Mesenchymal stem cell (in vitro differentiated cells and primary cell): ENCODE data around the gene RRM2.

Experiments used
- DNase-seq: peaks from one replicate; pipeline ENCODE4 v3.0.0-alpha.2; 2013
- H2AFZ ChIP-seq: one replicate; pipeline ENCODE4 v1.6.1; 2013; ENCODE audit warnings: low read depth, mild to moderate bottlenecking, control low read depth, inconsistent platforms, low read length, moderate library complexity
- H2AK5ac ChIP-seq: 2 replicates; pipeline ENCODE4 v1.6.1; 2013; ENCODE audit warnings: low read length, moderate library complexity, mild to moderate bottlenecking, inconsistent platforms; ENCODE audit not compliant: severe bottlenecking
- H2BK120ac ChIP-seq: one replicate; pipeline ENCODE4 v1.6.1; 2013; ENCODE audit warnings: low read depth, mild to moderate bottlenecking, inconsistent platforms, low read length, moderate library complexity
- H2BK12ac ChIP-seq, 2 experiments: one replicate each; pipeline ENCODE4 v1.6.1; 2013; ENCODE audit warnings: inconsistent platforms in 2 of 2, low read length in 2 of 2, mild to moderate bottlenecking in 2 of 2, moderate library complexity in 2 of 2, control low read depth in 1 of 2
- H2BK15ac ChIP-seq: one replicate; pipeline ENCODE4 v1.6.1; 2013; ENCODE audit warnings: mild to moderate bottlenecking, low read depth, inconsistent platforms; ENCODE audit not compliant: poor library complexity, severe bottlenecking
- H2BK5ac ChIP-seq: 2 replicates; pipeline ENCODE4 v1.6.1; 2013; ENCODE audit warnings: low read depth, mild to moderate bottlenecking, low read length, control low read depth, inconsistent platforms; ENCODE audit not compliant: poor library complexity, severe bottlenecking
- H3K14ac ChIP-seq, 2 experiments: one replicate each; pipeline ENCODE4 v1.6.1; 2013; ENCODE audit warnings: inconsistent platforms in 2 of 2, low read length in 2 of 2, control low read depth in 1 of 2, mild to moderate bottlenecking in 1 of 2, moderate library complexity in 1 of 2
- H3K18ac ChIP-seq, 2 experiments: one replicate each; pipeline ENCODE4 v1.6.1; 2013; ENCODE audit warnings: inconsistent platforms in 2 of 2, low read length in 2 of 2, control low read depth in 1 of 2, low read depth in 1 of 2, mild to moderate bottlenecking in 1 of 2
- H3K23ac ChIP-seq, 2 experiments: one replicate each; pipeline ENCODE4 v1.6.1; 2013; ENCODE audit warnings: inconsistent platforms in 2 of 2, low read length in 2 of 2, mild to moderate bottlenecking in 2 of 2, moderate library complexity in 2 of 2, control low read depth in 1 of 2
- H3K27ac ChIP-seq: 2 replicates; pipeline ENCODE4 v1.5.1; 2013; ENCODE audit warnings: mild to moderate bottlenecking, moderate library complexity, low read length, control low read depth, inconsistent platforms; ENCODE audit not compliant: poor library complexity, severe bottlenecking
- H3K27me3 ChIP-seq, 2 experiments: 2 replicates each; pipeline versions ENCODE4 v1.6.1 to v1.7.0; 2013; ENCODE audit warnings: low read length in 2 of 2, mild to moderate bottlenecking in 2 of 2, moderate library complexity in 2 of 2, control low read depth in 1 of 2, inconsistent platforms in 1 of 2; ENCODE audit not compliant: control insufficient read depth in 1 of 2, insufficient read depth in 1 of 2
- H3K36me3 ChIP-seq, 2 experiments: 2 replicates each; pipeline versions ENCODE4 v1.6.1 to v1.7.0; 2013; ENCODE audit warnings: low read length in 2 of 2, control low read depth in 1 of 2, inconsistent platforms in 1 of 2, low read depth in 1 of 2, mild to moderate bottlenecking in 1 of 2; ENCODE audit not compliant: insufficient read depth in 2 of 2, control insufficient read depth in 1 of 2
- H3K4ac ChIP-seq, 2 experiments: one replicate each; pipeline ENCODE4 v1.6.1; 2013; ENCODE audit warnings: inconsistent platforms in 2 of 2, low read length in 2 of 2, mild to moderate bottlenecking in 2 of 2, moderate library complexity in 2 of 2, control low read depth in 1 of 2, low read depth in 1 of 2
- H3K4me1 ChIP-seq: 2 replicates; pipeline ENCODE4 v1.6.1; 2013; ENCODE audit warnings: low read depth, low read length, control low read depth; ENCODE audit not compliant: control insufficient read depth, insufficient read depth
- H3K4me2 ChIP-seq: 2 replicates; pipeline ENCODE4 v1.6.1; 2013; ENCODE audit warnings: low read length, mild to moderate bottlenecking, inconsistent platforms; ENCODE audit not compliant: poor library complexity, severe bottlenecking
- H3K4me3 ChIP-seq, 2 experiments: 2 replicates each; pipeline versions ENCODE4 v1.5.1 to v1.7.0; 2013; ENCODE audit warnings: low read length in 2 of 2, mild to moderate bottlenecking in 2 of 2, control low read depth in 1 of 2, low read depth in 1 of 2; ENCODE audit not compliant: insufficient read depth in 1 of 2
- H3K79me1 ChIP-seq: replicated peaks from 2 replicates; pipeline ENCODE4 v1.6.1; 2013; ENCODE audit warnings: mild to moderate bottlenecking, control low read depth, low read length, inconsistent platforms; ENCODE audit not compliant: poor library complexity, severe bottlenecking
- H3K9ac ChIP-seq: 2 replicates; pipeline ENCODE4 v1.7.0; 2013; ENCODE audit warnings: mild to moderate bottlenecking, low read length, moderate library complexity
- H3K9me3 ChIP-seq: 2 replicates; pipeline ENCODE4 v1.7.0; 2013; ENCODE audit warnings: mild to moderate bottlenecking, low read length; ENCODE audit not compliant: control insufficient read depth
- H4K8ac ChIP-seq: one replicate; pipeline ENCODE4 v1.6.1; 2013; ENCODE audit warnings: inconsistent platforms, mild to moderate bottlenecking, low read length, moderate library complexity
- H4K91ac ChIP-seq: one replicate; pipeline ENCODE4 v1.6.1; 2013; ENCODE audit warnings: mild to moderate bottlenecking, low read length, inconsistent platforms
- WGBS: methylation state at CpG from one replicate; pipeline ENCODE4 v1.1.7; 2013; ENCODE audit warnings: mixed read lengths; 5-methylcytosine and 5-hydroxymethylcytosine counted together

Gene RRM2

DNA sequence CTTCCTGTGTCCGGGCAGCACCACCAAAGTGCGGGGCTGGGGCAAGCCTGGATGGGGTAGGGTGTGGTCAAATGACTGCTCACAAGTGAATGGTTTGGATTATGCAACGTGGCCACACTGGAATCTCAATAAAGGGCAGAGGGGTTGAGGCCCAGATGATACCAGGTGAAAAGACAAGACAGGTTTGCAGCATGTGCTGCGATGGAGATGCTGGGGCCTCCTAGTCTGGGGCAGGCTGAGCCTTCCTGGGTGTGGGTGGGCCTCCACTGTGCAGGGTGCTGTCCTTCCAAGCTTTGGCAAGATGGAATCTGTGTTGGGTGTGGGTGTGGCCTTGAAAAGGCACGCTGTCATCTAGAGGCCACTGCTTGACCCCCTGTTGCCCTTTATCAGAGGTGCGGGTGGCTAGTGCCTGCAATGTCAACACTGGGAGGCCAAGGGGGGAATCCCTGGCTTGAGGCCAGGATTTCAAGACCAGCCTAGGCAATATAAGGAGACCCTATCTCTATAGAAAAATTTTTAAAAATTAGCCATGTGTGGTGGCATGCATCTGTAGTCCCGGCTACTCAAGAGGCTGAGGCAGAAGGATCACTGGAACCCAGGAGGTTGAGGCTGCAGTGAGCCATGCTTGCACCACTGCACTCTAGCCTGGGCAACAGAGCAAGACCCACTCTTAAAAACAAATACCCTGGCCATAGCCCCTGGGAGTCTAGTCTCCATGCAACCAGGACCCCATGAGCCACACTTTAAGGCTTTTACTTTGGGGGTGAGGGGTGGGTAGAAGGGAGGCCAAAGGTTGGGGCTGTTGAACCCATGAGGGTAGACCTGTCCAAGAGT lies 13.8 kb downstream of the RRM2 start:
- Histone ChIP-seq H3K18ac (no peak overlapping the region), H4K8ac (no peak overlapping the region), H3K4me1 (peaks cover 12% of the 10 kb centered on the region), H2BK5ac (no peak overlapping the region), H3K4me3 (no peak overlapping the region), H3K23ac (no peak overlapping the region), H2BK12ac (no peak overlapping the region), H4K91ac (no peak overlapping the region), H3K4ac (no peak overlapping the region), H3K27me3 (no peaks in the 10 kb centered on the region), H3K27ac (no peak overlapping the region), H3K4me2 (no peak overlapping the region), H3K14ac (no peak overlapping the region), H2BK15ac (no peak overlapping the region), H3K9me3 (no peaks in the 10 kb centered on the region), H3K36me3 (no peaks in the 10 kb centered on the region), H2BK120ac (no peak overlapping the region), H2AFZ (no peak overlapping the region), H2AK5ac (no peak overlapping the region), H3K79me1 (peaks cover 2% of the 10 kb centered on the region), H3K9ac (no peak overlapping the region)
- DNase-seq, result no peak
- 69% methylated on average over 7 of the region's 7 CpGs for WGBS

DNA sequence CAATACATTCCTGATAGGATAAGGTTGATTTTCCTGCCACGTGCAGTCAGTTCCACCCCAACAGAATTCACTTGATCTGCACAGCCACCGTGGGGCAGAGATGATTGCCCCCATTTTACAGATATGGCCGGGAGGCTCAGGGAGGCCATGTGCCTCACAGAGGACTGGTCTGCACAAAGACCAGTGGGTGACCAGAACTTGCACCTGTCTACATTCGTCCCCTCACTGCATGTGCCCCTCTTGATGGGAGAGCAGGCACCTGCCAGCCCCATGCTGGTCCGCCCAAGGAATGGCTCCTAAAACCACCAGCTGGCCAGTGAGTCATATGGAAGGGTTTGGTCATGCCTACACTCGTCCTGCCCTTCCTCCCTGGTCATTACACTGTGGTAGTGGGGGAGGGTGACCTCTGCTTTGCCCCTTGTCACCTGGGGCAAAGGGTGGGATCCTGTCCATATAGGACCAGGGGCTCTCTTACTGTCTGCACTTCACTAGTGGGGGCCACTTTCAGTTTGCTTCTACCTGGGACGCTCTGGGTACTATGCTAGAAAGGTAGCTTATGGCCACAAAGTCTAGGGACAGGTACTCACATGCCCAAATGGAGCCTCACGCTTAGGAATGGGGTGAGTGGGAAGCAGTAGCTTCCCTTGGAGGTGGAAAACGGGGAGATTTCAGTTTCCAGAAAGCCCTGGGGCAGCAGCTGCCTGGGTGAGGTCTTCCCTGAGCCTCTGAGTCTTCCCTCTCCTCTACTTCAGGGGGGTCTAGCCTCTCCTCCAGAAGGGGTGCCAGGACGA lies 14.7 kb downstream of the RRM2 start:
- WGBS, result 83% methylated on average over 10 of the region's 10 CpGs

DNA sequence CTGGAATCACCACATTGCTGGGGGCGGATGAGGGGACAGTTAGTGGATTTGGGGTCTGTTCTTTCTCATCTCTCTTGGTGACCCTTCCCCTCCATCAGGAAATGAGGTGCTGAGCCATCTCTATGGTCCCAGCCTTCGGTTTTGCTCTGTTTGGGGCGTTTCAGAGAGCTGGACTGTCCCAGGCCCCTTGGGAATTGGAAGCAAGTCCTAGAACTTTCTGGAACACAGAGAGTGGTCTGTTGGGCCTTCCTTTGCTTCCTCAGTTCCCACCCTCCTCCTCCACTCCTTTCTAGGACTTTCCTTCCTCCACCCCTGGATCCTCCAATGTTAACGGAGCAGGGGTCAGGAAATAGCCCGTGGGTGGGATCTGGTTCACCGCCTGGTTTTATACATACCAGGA lies 17.0 kb downstream of the RRM2 start:
- H3K18ac ChIP-seq, result no peak overlapping the region
- no peak overlapping the region for H3K9ac ChIP-seq
- H3K4ac ChIP-seq, result no peak overlapping the region
- H2BK5ac ChIP-seq, result no peak overlapping the region
- no peak overlapping the region for H2AFZ ChIP-seq
- no peak overlapping the region for H2BK120ac ChIP-seq
- no peaks in the 10 kb centered on the region for H3K9me3 ChIP-seq
- H3K23ac ChIP-seq, result no peak overlapping the region
- no peak overlapping the region for H3K4me3 ChIP-seq
- peaks cover 6% of the 10 kb centered on the region for H3K4me1 ChIP-seq
- no peak overlapping the region for H2BK12ac ChIP-seq
- H2AK5ac ChIP-seq, result no peak overlapping the region
- no peak overlapping the region for H3K27ac ChIP-seq
- no peak overlapping the region for H2BK15ac ChIP-seq
- H4K91ac ChIP-seq, result no peak overlapping the region
- no peaks in the 10 kb centered on the region for H3K27me3 ChIP-seq
- H4K8ac ChIP-seq, result no peak overlapping the region
- H3K4me2 ChIP-seq, result no peak overlapping the region
- DNase-seq, result no peak
- H3K14ac ChIP-seq, result no peak overlapping the region
- H3K36me3 ChIP-seq, result peaks cover 0 to 5% of the 10 kb centered on the region in 2 experiments
- H3K79me1 ChIP-seq, result peaks cover 2% of the 10 kb centered on the region
- WGBS, result 92% methylated on average over 6 of the region's 6 CpGs

More for the DNA sequence above, 14.7 kb downstream of the RRM2 start:
- H3K4me1 ChIP-seq, result peaks cover 12% of the 10 kb centered on the region
- no peak overlapping the region for H3K4me2 ChIP-seq
- H2AK5ac ChIP-seq, result no peak overlapping the region
- no peaks in the 10 kb centered on the region for H3K36me3 ChIP-seq
- no peak overlapping the region for H2BK12ac ChIP-seq
- H3K14ac ChIP-seq, result no peak overlapping the region
- no peak overlapping the region for H4K91ac ChIP-seq
- no peak overlapping the region for H3K4me3 ChIP-seq
- no peak overlapping the region for H2AFZ ChIP-seq
- no peaks in the 10 kb centered on the region for H3K9me3 ChIP-seq
- no peak overlapping the region for H2BK15ac ChIP-seq
- H4K8ac ChIP-seq, result no peak overlapping the region
- H3K9ac ChIP-seq, result no peak overlapping the region
- H2BK5ac ChIP-seq, result no peak overlapping the region
- no peaks in the 10 kb centered on the region for H3K27me3 ChIP-seq
- no peaks in the 10 kb centered on the region for H3K79me1 ChIP-seq
- no peak overlapping the region for H3K4ac ChIP-seq
- DNase-seq, result no peak
- H3K18ac ChIP-seq, result no peak overlapping the region
- no peak overlapping the region for H2BK120ac ChIP-seq
- no peak overlapping the region for H3K27ac ChIP-seq
- no peak overlapping the region for H3K23ac ChIP-seq

DNA sequence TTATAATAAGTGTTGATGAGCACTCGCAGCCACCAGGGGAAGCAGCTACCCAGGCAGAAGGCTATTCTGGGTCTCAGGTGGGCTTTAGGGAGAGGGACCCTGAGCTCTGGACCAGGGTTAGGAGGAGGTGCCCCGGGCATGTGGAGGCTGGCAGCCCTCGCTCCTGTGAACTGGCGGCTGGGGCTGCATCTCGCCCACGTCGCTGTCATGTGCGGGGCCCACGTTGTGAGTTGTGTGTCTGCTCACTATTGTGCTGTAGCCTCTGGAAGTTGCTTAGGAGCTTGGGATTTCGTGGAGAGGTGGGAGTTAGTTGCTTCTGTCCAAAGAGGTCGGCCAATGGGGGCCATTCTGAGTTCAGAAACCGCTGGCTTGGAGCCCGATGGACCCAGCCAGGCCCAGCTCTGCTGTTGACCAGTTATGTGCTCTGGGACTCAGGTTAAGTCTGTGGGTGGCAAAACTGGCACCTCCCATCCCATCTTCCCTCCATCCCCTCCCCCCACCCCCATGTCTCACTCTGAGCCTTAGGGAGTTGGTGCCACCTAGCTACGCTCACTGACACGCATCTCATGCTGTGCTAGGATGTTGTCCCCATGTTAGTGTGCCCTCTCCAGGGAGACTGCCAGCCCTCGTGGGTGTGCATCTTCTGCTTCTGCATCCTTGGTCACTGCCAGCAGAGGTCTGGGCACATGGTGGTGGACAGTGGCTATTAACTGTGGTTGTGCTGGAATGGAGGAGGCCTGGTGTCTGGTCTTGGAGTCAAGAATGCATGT lies 18.5 kb downstream of the RRM2 start:
- 97% methylated on average over 16 of the region's 16 CpGs for WGBS
- H3K14ac ChIP-seq, result no peak overlapping the region

More for the DNA sequence above, 18.5 kb downstream of the RRM2 start:
- Histone ChIP-seq H3K27ac (no peak overlapping the region), H2BK15ac (no peak overlapping the region), H3K36me3 (peaks cover 0 to 5% of the 10 kb centered on the region in 2 experiments), H3K79me1 (peaks cover 2% of the 10 kb centered on the region), H3K18ac (no peak overlapping the region), H4K91ac (no peak overlapping the region), H3K27me3 (no peaks in the 10 kb centered on the region), H3K4ac (no peak overlapping the region), H3K4me3 (no peak overlapping the region), H2AFZ (no peak overlapping the region), H3K9ac (no peak overlapping the region), H2BK12ac (no peak overlapping the region), H3K4me2 (no peak overlapping the region), H2AK5ac (no peak overlapping the region), H4K8ac (no peak overlapping the region), H2BK5ac (no peak overlapping the region), H2BK120ac (no peak overlapping the region), H3K9me3 (no peaks in the 10 kb centered on the region), H3K4me1 (peaks cover 11% of the 10 kb centered on the region), H3K23ac (no peak overlapping the region)
- DNase-seq, result no peak
